ENCODE measurements around the gene RNF144A. TPM values are rescaled to one million over a fixed set of nuclear protein-coding genes. Genes with fewer than 3 reads are reported as not detected.

RNF144A gene
- polyA plus RNA-seq, 1 experiment, result 0.24 TPM

DNA sequence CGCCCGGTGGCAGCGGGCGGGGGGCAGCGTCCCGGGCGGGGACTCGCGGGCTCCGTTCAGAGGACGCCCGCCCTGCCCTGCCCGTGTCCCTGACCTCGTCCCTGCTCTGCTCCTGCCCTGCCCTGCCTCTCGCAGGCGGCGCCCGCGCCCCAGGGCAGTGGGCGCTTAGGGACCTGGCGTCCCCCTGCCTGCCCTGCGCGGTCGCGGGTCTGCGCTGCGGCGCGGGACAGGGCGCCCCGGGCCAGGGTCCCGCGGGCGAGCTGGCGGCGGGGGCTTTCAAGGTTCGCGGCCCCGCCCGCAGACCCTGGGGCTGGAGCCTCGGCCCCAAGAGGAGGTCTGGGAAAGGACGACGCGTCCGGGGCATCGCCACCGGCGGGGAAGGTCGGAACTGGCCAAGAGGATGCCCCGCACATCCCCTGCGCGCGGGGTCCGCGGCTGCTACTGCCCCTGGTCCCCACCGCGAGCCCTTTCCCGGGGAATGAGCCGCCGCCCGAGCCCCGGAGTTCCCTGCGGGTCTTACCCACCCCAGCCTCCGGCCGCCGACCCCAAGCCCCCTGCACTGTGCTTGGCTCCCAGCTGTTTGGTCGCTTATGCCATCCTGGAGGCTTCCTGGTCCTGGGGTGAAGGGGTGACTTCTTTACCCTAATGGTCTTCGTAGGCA, 679 bp downstream of the RNF144A start:
- DNase-seq (ENCODE audit: low read depth, low spot score), result no peak
- ChIA-PET POLR2A (no interaction called here), CTCF (no interaction called here)
- Histone ChIP-seq H3K4me3 (ENCODE audit: low read depth, low read length) (peak overlapping the region; percentile 45; the same call in 1 of the 2 replicates), H3K27ac (ENCODE audit: low read depth, low read length) (no peak overlapping the region), H3K9me3 (ENCODE audit: control insufficient read depth, insufficient read depth, low read length) (no peaks in the 10 kb centered on the region; the same call in 1 of the 2 replicates), H3K27me3 (ENCODE audit: control insufficient read depth, insufficient read depth, low read length) (peaks cover 12% of the 10 kb centered on the region)
- TF ChIP-seq, protein P1, sequence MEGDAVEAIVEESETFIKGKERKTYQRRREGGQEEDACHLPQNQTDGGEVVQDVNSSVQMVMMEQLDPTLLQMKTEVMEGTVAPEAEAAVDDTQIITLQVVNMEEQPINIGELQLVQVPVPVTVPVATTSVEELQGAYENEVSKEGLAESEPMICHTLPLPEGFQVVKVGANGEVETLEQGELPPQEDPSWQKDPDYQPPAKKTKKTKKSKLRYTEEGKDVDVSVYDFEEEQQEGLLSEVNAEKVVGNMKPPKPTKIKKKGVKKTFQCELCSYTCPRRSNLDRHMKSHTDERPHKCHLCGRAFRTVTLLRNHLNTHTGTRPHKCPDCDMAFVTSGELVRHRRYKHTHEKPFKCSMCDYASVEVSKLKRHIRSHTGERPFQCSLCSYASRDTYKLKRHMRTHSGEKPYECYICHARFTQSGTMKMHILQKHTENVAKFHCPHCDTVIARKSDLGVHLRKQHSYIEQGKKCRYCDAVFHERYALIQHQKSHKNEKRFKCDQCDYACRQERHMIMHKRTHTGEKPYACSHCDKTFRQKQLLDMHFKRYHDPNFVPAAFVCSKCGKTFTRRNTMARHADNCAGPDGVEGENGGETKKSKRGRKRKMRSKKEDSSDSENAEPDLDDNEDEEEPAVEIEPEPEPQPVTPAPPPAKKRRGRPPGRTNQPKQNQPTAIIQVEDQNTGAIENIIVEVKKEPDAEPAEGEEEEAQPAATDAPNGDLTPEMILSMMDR (IDR thresholded peaks at IDR 0.05; ENCODE audit: low read depth, low read length), result no peak

DNA sequence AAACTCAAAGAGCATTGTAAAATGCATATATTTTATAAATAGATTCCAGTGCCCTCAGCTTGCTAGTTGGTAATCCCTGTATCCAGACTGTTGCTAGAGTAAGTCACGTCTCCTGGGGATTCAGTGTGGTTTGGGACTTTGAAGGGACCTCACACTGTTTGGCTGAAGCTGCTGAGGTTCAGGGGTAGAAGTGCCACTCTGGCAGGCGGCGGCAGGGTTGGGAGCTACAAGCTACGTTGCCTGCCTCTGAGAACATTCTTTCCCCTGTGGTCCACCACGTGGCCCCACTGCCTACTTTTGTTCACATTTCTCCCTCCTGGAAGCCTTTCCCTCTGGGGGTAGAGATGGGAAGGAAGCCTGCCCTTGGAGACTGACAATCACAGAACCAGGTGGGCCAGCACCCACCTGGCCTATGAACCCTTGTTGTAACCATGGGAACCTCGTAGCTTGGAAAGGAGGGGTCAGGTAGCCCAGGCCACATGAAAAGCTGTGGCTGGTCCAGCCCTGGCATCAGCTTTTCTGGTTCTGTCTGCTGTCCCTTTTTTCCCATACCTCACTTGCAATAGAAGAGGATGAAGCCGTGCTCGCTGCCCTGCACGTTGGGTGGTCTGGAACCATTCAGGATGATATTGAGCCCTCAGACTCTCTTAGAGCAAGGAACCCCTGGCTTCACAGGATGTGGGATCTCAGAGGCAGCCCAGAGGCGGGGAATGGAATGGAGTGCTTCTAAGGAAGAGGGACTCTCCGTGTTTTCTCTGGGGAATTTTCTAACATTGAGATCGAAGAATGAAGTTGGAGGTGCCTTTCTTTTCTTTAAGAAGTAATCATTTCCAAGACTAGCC, 2.9 kb downstream of the RNF144A start:
- TF ChIP-seq, protein P1 (IDR thresholded peaks at IDR 0.05; ENCODE audit: low read depth, low read length), result no peak
- ChIA-PET POLR2A (no interaction called here), CTCF (no interaction called here)
- no peak overlapping the region for H3K4me3 ChIP-seq (ENCODE audit: low read depth, low read length)
- DNase-seq (ENCODE audit: low read depth, low spot score), result no peak
- H3K27ac ChIP-seq (ENCODE audit: low read depth, low read length), result no peak overlapping the region
- H3K27me3 ChIP-seq (ENCODE audit: control insufficient read depth, insufficient read depth, low read length), result peaks cover 10% of the 10 kb centered on the region
- no peaks in the 10 kb centered on the region; the same call in 1 of the 2 replicates for H3K9me3 ChIP-seq (ENCODE audit: control insufficient read depth, insufficient read depth, low read length)

DNA sequence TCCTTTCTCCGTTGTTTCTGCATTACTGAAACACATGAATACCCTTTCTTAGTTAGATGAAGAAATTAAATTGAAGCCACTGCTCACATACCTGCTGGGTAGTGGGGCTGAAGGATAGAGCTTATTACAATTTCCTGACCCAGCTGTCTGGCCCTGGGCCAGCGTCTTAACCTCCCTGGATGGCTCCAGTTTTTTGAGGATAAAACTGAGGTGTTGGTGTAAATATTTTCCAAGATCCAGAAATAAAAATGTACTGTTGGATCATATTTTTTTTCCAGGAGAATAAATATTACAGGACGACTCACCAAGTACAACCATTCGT, 3.5 kb downstream of the RNF144A start:
- TF ChIP-seq, protein P1 (IDR thresholded peaks at IDR 0.05; ENCODE audit: low read depth, low read length), result no peak
- POLR2A ChIA-PET, result no interaction called here
- H3K27me3 ChIP-seq (ENCODE audit: control insufficient read depth, insufficient read depth, low read length), result peaks cover 10% of the 10 kb centered on the region
- H3K4me3 ChIP-seq (ENCODE audit: low read depth, low read length), result no peak overlapping the region
- H3K9me3 ChIP-seq (ENCODE audit: control insufficient read depth, insufficient read depth, low read length), result no peaks in the 10 kb centered on the region; the same call in 1 of the 2 replicates
- DNase-seq (ENCODE audit: low read depth, low spot score), result no peak
- CTCF ChIA-PET, result no interaction called here
- no peak overlapping the region for H3K27ac ChIP-seq (ENCODE audit: low read depth, low read length)

DNA sequence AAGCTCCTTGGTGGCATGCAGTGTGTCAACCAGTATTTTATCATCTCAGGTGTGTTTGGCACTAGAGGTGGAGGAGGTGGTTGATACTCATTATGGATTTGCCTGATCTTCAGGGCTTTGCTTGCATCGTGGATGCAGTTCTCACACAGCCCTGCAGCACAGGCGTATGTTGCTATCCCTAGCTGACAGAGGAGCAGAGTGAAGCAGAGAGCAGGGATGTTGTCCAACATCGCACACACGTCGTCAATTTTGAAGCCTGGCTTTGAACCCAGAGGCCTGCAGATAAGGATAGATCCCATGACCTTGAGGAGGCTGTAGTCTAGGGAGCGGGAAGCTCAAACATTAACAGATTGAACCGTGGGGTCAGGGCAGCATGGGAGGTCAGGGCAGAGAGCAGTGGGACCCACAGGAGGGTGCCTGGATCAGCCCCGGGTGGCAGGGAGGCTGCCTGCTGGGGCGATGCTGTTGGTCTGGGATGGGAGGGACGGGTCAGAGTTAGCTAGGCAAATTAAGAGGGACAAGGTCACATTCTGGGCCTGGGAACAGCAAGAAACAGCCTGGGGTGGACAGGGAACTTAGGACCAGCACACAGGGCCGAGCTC, 4.2 kb downstream of the RNF144A start:
- TF ChIP-seq, protein P1 (IDR thresholded peaks at IDR 0.05; ENCODE audit: low read depth, low read length), result no peak

DNA sequence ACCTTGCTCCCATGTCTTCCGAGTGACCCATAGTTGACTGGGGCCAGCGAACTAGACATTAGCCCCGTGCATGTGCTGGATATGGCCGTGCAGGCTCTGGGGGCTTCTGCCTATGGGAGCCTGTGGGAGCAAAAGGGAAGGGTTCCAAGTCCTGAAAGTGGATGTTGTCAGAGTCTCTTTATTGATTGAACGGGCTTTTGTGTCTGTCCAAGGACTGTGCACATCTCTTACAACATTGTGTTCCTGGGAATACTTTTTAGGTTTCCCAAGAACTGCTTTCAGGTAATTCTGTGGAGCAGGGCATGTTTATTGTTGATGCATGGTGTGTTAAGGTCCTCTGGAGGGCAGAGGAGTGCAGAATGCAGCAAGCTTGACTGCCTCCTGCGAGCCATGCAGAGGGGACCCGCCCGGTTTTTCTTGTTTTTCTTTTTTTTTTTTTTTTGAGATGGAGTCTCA, 5.0 kb downstream of the RNF144A start:
- no peak overlapping the region for H3K27ac ChIP-seq (ENCODE audit: low read depth, low read length)
- no peaks in the 10 kb centered on the region; the same call in 1 of the 2 replicates for H3K9me3 ChIP-seq (ENCODE audit: control insufficient read depth, insufficient read depth, low read length)
- no peak for DNase-seq (ENCODE audit: low read depth, low spot score)
- peaks cover 8% of the 10 kb centered on the region for H3K27me3 ChIP-seq (ENCODE audit: control insufficient read depth, insufficient read depth, low read length)
- ChIA-PET POLR2A (no interaction called here), CTCF (no interaction called here)
- no peak overlapping the region for H3K4me3 ChIP-seq (ENCODE audit: low read depth, low read length)
- TF ChIP-seq, protein P1 (IDR thresholded peaks at IDR 0.05; ENCODE audit: low read depth, low read length), result no peak

More for the DNA sequence above, 4.2 kb downstream of the RNF144A start:
- Histone ChIP-seq H3K27ac (ENCODE audit: low read depth, low read length) (no peak overlapping the region), H3K4me3 (ENCODE audit: low read depth, low read length) (no peak overlapping the region), H3K27me3 (ENCODE audit: control insufficient read depth, insufficient read depth, low read length) (peaks cover 10% of the 10 kb centered on the region), H3K9me3 (ENCODE audit: control insufficient read depth, insufficient read depth, low read length) (no peaks in the 10 kb centered on the region; the same call in 1 of the 2 replicates)
- DNase-seq (ENCODE audit: low read depth, low spot score), result no peak
- ChIA-PET POLR2A (no interaction called here), CTCF (no interaction called here)
